ENCODE measurements around the gene PSMB7. TPM values are rescaled to one million over a fixed set of nuclear protein-coding genes. Genes with fewer than 3 reads are reported as not detected.

The PSMB7 gene
- total RNA-seq, 3 donors from 2014 or later (not counting 1 experiment from before 2014, with no cell fraction given): 75.6 to 75.9 (median 75.8) TPM

- no peaks in the 10 kb centered on the region for H3K4me1 ChIP-seq (ENCODE audit: control insufficient read depth, insufficient read depth, low read length)
- no peak for TF ChIP-seq CTCF (IDR thresholded peaks at IDR 0.05)
- H3K4me3 ChIP-seq (ENCODE audit: low read length): no peak overlapping the region
- ATAC-seq: no peak
- Mint-ChIP-seq H3K27ac (peak overlapping the region in 1 of 2 donors; percentile 54), H3K27me3 (ENCODE audit: low read depth in 2 of 2) (no peaks in the 10 kb centered on the region), H3K4me3 (no peak overlapping the region), H3K4me1 (peaks cover 6 to 13% of the 10 kb centered on the region in 2 donors), H3K36me3 (no peaks in the 10 kb centered on the region), H3K9me3 (no peaks in the 10 kb centered on the region)
- no peak for DNase-seq
- intact Hi-C loops (cut with micrococcal nuclease): no loop called here
- 93% methylated on average over 5 of the region's 5 CpGs for WGBS (ENCODE audit: insufficient coverage)
- no peak overlapping the region for H3K27ac ChIP-seq (ENCODE audit: low read length)
- H3K36me3 ChIP-seq (ENCODE audit: control insufficient read depth, insufficient read depth, low read length): peaks cover 38% of the 10 kb centered on the region
- no peaks in the 10 kb centered on the region for H3K9me3 ChIP-seq (ENCODE audit: control insufficient read depth, insufficient read depth, low read length)
- H3K27me3 ChIP-seq (ENCODE audit: control insufficient read depth, insufficient read depth, low read length): no peaks in the 10 kb centered on the region
Measured at GRCh38 chr9:124311283-124311682, 104.0 kb downstream of the PSMB7 start.

GRCh38 chr9:124309667-124310084, 105.6 kb downstream of the PSMB7 start:
- Histone ChIP-seq H3K27me3 (ENCODE audit: control insufficient read depth, insufficient read depth, low read length) (no peaks in the 10 kb centered on the region), H3K4me3 (ENCODE audit: low read length) (no peak overlapping the region), H3K9me3 (ENCODE audit: control insufficient read depth, insufficient read depth, low read length) (no peaks in the 10 kb centered on the region), H3K27ac (ENCODE audit: low read length) (no peak overlapping the region), H3K36me3 (ENCODE audit: control insufficient read depth, insufficient read depth, low read length) (peaks cover 26% of the 10 kb centered on the region), H3K4me1 (ENCODE audit: control insufficient read depth, insufficient read depth, low read length) (no peaks in the 10 kb centered on the region)
- no peaks in the 10 kb centered on the region for H3K27me3 Mint-ChIP-seq (ENCODE audit: low read depth in 2 of 2)
- no peak for ATAC-seq
- H3K4me3 Mint-ChIP-seq: no peak overlapping the region
- TF ChIP-seq CTCF (IDR thresholded peaks at IDR 0.05): no peak
- H3K36me3 Mint-ChIP-seq: no peaks in the 10 kb centered on the region
- peaks cover 14 to 22% of the 10 kb centered on the region in 2 donors for H3K4me1 Mint-ChIP-seq
- H3K9me3 Mint-ChIP-seq: no peaks in the 10 kb centered on the region
- intact Hi-C loops (cut with micrococcal nuclease): no loop called here
- H3K27ac Mint-ChIP-seq: no peak overlapping the region
- 93% methylated on average over 15 of the region's 15 CpGs for WGBS (ENCODE audit: insufficient coverage)
- DNase-seq: no peak

GRCh38 chr9:124308606-124309491, 106.4 kb downstream of the PSMB7 start:
- H3K4me1 ChIP-seq (ENCODE audit: control insufficient read depth, insufficient read depth, low read length): no peaks in the 10 kb centered on the region
- WGBS (ENCODE audit: insufficient coverage): 94% methylated on average over 21 of the region's 21 CpGs
- H3K9me3 ChIP-seq (ENCODE audit: control insufficient read depth, insufficient read depth, low read length): no peaks in the 10 kb centered on the region
- Mint-ChIP-seq H3K4me1 (peaks cover 14 to 22% of the 10 kb centered on the region in 2 donors), H3K27me3 (ENCODE audit: low read depth in 2 of 2) (no peaks in the 10 kb centered on the region), H3K9me3 (no peaks in the 10 kb centered on the region), H3K4me3 (no peak overlapping the region), H3K36me3 (no peaks in the 10 kb centered on the region), H3K27ac (no peak overlapping the region)
- peaks cover 24% of the 10 kb centered on the region for H3K36me3 ChIP-seq (ENCODE audit: control insufficient read depth, insufficient read depth, low read length)
- intact Hi-C loops (cut with micrococcal nuclease): no loop called here
- no peak overlapping the region for H3K27ac ChIP-seq (ENCODE audit: low read length)
- ATAC-seq (no peak), DNase-seq (no peak)
- no peaks in the 10 kb centered on the region for H3K27me3 ChIP-seq (ENCODE audit: control insufficient read depth, insufficient read depth, low read length)
- no peak for TF ChIP-seq CTCF (IDR thresholded peaks at IDR 0.05)
- no peak overlapping the region for H3K4me3 ChIP-seq (ENCODE audit: low read length)

Measured in natural killer cell (primary cell).